GM12878 (cell line): ENCODE data around the gene ANKRD13B. TPM values are rescaled to one million over a fixed set of nuclear protein-coding genes. Genes with fewer than 3 reads are reported as not detected.

Experiments
- ATAC-seq: fragments of 200-7000 bp; cut with Tn5 transposase; 3 replicates; pipeline ENCODE4 v1.9.1; 2020; ENCODE audit warnings: mild to moderate bottlenecking, moderate library complexity
- BruUV-seq: library from RNA; stranded (reverse); fragments of 400-500 nt; replicated peaks from 2 replicates; lab custom pipeline; 2021; lab: Mats Ljungman, UMichigan
- CTCF ChIA-PET: fragments of 300-600 bp; sonication (Branson Sonifier 250); formaldehyde crosslinking; extraction: SDS; loops from one replicate; lab custom pipeline; 2021; ENCODE audit warnings: inconsistent platforms; lab: Yijun Ruan, JAX
- POLR2A ChIA-PET: fragments of 350-600 bp; formaldehyde crosslinking; extraction: SDS; loops from one replicate; lab custom pipeline; 2021; ENCODE audit warnings: inconsistent platforms; lab: Charles Lee
- RAD21 ChIA-PET: fragments of 300-600 bp; sonication (Branson Sonifier 250); formaldehyde crosslinking; loops from one replicate; lab custom pipeline; 2023; ENCODE audit warnings: antibody characterized with exemption; ENCODE audit not compliant: unreplicated experiment; lab: Charles Lee
- SMC1A ChIA-PET: fragments of 300-600 bp; sonication (Branson Sonifier 250); formaldehyde crosslinking; loops from one replicate; lab custom pipeline; 2023; ENCODE audit not compliant: unreplicated experiment, uncharacterized antibody; lab: Charles Lee
- DNase-seq: peaks from one replicate; pipeline ENCODE4 v3.0.0-alpha.2; 2011; ENCODE audit warnings: low read depth, low spot score
- FAIRE-seq: peaks from 3 replicates; lab custom pipeline; 2011; peaks lifted over from hg19 to GRCh38; lab: Jason Lieb, UNC
- H2AFZ ChIP-seq: 2 replicates; pipeline ENCODE4 v1.6.0; 2011; ENCODE audit warnings: low read depth, low read length, control low read depth; ENCODE audit not compliant: control insufficient read depth
- H3K27ac ChIP-seq: 2 replicates; pipeline ENCODE4 v1.5.1; 2011; ENCODE audit warnings: control low read depth; ENCODE audit not compliant: control insufficient read depth, insufficient read depth
- H3K27me3 ChIP-seq, 2 experiments: replicated peaks in 1 of 2; 2 replicates each; pipeline versions ENCODE4 v1.6.0 to v1.6.1; 2011; ENCODE audit warnings: low read length in 1 of 2; ENCODE audit not compliant: control insufficient read depth in 2 of 2, insufficient read depth in 2 of 2
- H3K36me3 ChIP-seq, 2 experiments: 2 replicates each; pipeline ENCODE4 v1.5.1; 2011; ENCODE audit warnings: low read length in 1 of 2; ENCODE audit not compliant: control insufficient read depth in 2 of 2, insufficient read depth in 2 of 2
- H3K4me1 ChIP-seq: 2 replicates; pipeline ENCODE4 v1.6.1; 2011; ENCODE audit warnings: mild to moderate bottlenecking, low read length, moderate library complexity, mixed read lengths; ENCODE audit not compliant: control insufficient read depth, insufficient read depth
- H3K4me2 ChIP-seq: 2 replicates; pipeline ENCODE4 v1.6.0; 2011; ENCODE audit warnings: control low read depth; ENCODE audit not compliant: control insufficient read depth, insufficient read depth
- H3K4me3 ChIP-seq: fragments of 200-600 bp; sonication (generic); 2 replicates; pipeline ENCODE4 v1.5.1; 2016
- H3K79me2 ChIP-seq: 2 replicates; pipeline ENCODE4 v1.6.0; 2011; ENCODE audit warnings: low read length; ENCODE audit not compliant: control insufficient read depth, insufficient read depth
- H3K9ac ChIP-seq: 2 replicates; pipeline ENCODE4 v1.8.0; 2011; ENCODE audit warnings: low read length, control low read depth, mixed read lengths; ENCODE audit not compliant: control insufficient read depth, insufficient read depth
- H3K9me3 ChIP-seq: replicated peaks from 3 replicates; pipeline ENCODE4 v1.5.1; 2011; ENCODE audit warnings: mild to moderate bottlenecking, low read length; ENCODE audit not compliant: control insufficient read depth, insufficient read depth
- H4K20me1 ChIP-seq: 2 replicates; pipeline ENCODE4 v1.6.0; 2011; ENCODE audit not compliant: control insufficient read depth, insufficient read depth
- CHD1 ChIP-seq: IDR thresholded peaks from 2 replicates; pipeline ENCODE4 v1.6.1; 2012; ENCODE audit warnings: low read depth, low read length, improper control_type of control experiment
- E2F4 ChIP-seq: IDR thresholded peaks from 2 replicates; pipeline ENCODE4 v1.6.1; 2012; ENCODE audit warnings: low read depth, low read length, improper control_type of control experiment
- EED ChIP-seq: sonication (generic); IDR thresholded peaks from 2 replicates; pipeline ENCODE4 v1.6.1; 2016; ENCODE audit warnings: antibody characterized with exemption, low read depth
- EP300 ChIP-seq, 2 experiments: fragments of 150-350 bp in 1 of 2; IDR thresholded peaks; 2 replicates each; pipeline ENCODE4 v1.6.1; 2011 to 2012; ENCODE audit warnings: low read depth in 2 of 2, low read length in 2 of 2, borderline replicate concordance in 1 of 2, improper control_type of control experiment in 1 of 2, inconsistent platforms in 1 of 2; ENCODE audit not compliant: control insufficient read depth in 1 of 2
- FOXM1 ChIP-seq: IDR thresholded peaks from 2 replicates; pipeline ENCODE4 v1.6.1; 2012; ENCODE audit warnings: low read depth, mild to moderate bottlenecking, inconsistent platforms, low read length, moderate library complexity
- HSF1 ChIP-seq: fragments of 150-350 bp; IDR thresholded peaks from 2 replicates; pipeline ENCODE4 v1.6.1; 2014; ENCODE audit warnings: mild to moderate bottlenecking, low read depth, low read length
- MXI1 ChIP-seq: fragments of 150-350 bp; IDR thresholded peaks from 2 replicates; pipeline ENCODE4 v1.6.1; 2011; ENCODE audit warnings: low read depth, mild to moderate bottlenecking, inconsistent platforms, low read length, improper control_type of control experiment
- MYB ChIP-seq: fragments of 150-350 bp; IDR thresholded peaks from 2 replicates; pipeline ENCODE4 v1.6.1; 2014; ENCODE audit warnings: mild to moderate bottlenecking, low read depth, low read length, borderline replicate concordance
- PML ChIP-seq: IDR thresholded peaks from 2 replicates; pipeline ENCODE4 v1.6.1; 2012; ENCODE audit warnings: low read length, inconsistent platforms
- RAD51 ChIP-seq: fragments of 450-650 bp; IDR thresholded peaks from 2 replicates; pipeline ENCODE4 v1.6.1; 2016; ENCODE audit warnings: moderate library complexity, mild to moderate bottlenecking, inconsistent platforms
- RCOR1 ChIP-seq: conservative IDR thresholded peaks from 2 replicates; pipeline ENCODE4 v1.6.1; 2012; ENCODE audit warnings: low read depth, low read length, improper control_type of control experiment
- STAT1 ChIP-seq: fragments of 450-650 bp; conservative IDR thresholded peaks from 2 replicates; pipeline ENCODE4 v1.6.1; 2014; ENCODE audit warnings: antibody characterized with exemption, mild to moderate bottlenecking
- TCF12 ChIP-seq: IDR thresholded peaks from 2 replicates; pipeline ENCODE4 v1.6.1; 2011; ENCODE audit warnings: low read depth, mild to moderate bottlenecking, low read length
- ZBTB33 ChIP-seq: fragments of 450-650 bp; IDR thresholded peaks from 2 replicates; pipeline ENCODE4 v1.6.1; 2017; ENCODE audit warnings: mild to moderate bottlenecking
- ZZZ3 ChIP-seq: IDR thresholded peaks from 2 replicates; pipeline ENCODE4 v1.6.1; 2011; ENCODE audit warnings: low read depth; ENCODE audit not compliant: control insufficient read depth, insufficient read length
- WGBS: methylation state at CpG from one replicate; pipeline ENCODE4 v1.1.6; 2016; ENCODE audit warnings: low lambda C conversion rate; ENCODE audit not compliant: insufficient replicate concordance, insufficient coverage; ENCODE audit errors: missing lambda C conversion rate; 5-methylcytosine and 5-hydroxymethylcytosine counted together
- in situ Hi-C: fragments of 300-500 bp; cut with MboI; formaldehyde crosslinking; loops from 9 replicates; pipeline ENCODE4 v1.14.3; 2018; ENCODE audit warnings: mixed read lengths
- intact Hi-C: fragments of 100-400 bp; cut with micrococcal nuclease; formaldehyde crosslinking; loops from one replicate; pipeline ENCODE4 v1.14.2; 2022; ENCODE audit not compliant: unreplicated experiment
- polyA plus RNA-seq, 11 experiments: library from polyadenylated mRNA; depleted of rRNA in 4 of 11; unstranded in 6 of 11; stranded (reverse) in 5 of 11; fragments of >200 nt; fragmentation: Nextera tagmentation in 4 of 11; fragmentation: Illumina TruSeq in 1 of 11; extraction: Ambion mirVana in 4 of 11; extraction: Trizol in 1 of 11; gene quantifications; 1 replicate in 1 of 11; 2 replicates in 10 of 11; pipeline versions ENCODE4 v1.2.1 to v1.2.3, GENCODE V29; 2011 to 2016; ENCODE audit warnings: inconsistent platforms in 2 of 11, missing spikeins in 2 of 11, low read depth in 1 of 11
- total RNA-seq, 4 experiments: library from RNA; depleted of rRNA in 3 of 4; stranded (reverse); fragments of >200 nt in 3 of 4; fragmentation: Illumina TruSeq in 1 of 4; extraction: Trizol in 1 of 4; gene quantifications; 2 replicates each; pipeline versions ENCODE4 v1.2.1 to v1.2.3, GENCODE V29; 2013 to 2021

The ANKRD13B gene
- total and polyA plus RNA-seq, 10 of the 15 experiments (the other 5 are each of a cell fraction or from before 2014, with no cell fraction given): 0.18 to 15.0 (median 2.8) TPM

GRCh38 chr17:29645515-29646051 is 52.7 kb downstream of the ANKRD13B start:
- Histone ChIP-seq H3K27me3 (no peaks in the 10 kb centered on the region), H3K9me3 (no peaks in the 10 kb centered on the region), H4K20me1 (no peaks in the 10 kb centered on the region), H3K4me3 (no peak overlapping the region), H3K4me1 (no peaks in the 10 kb centered on the region; the same call in 1 of the 2 replicates), H3K9ac (no peak overlapping the region), H3K79me2 (no peaks in the 10 kb centered on the region), H2AFZ (no peak overlapping the region), H3K4me2 (no peak overlapping the region), H3K36me3 (peaks cover 0 to 24% of the 10 kb centered on the region in 2 experiments), H3K27ac (no peak overlapping the region)
- no peak for ATAC-seq
- ChIA-PET RAD21 (interaction anchor here (0.7 to 8.9 kb wide), 2 partner anchors 28 to 133 kb away, joined by 3 to 133 read pairs; no protein-coding TSS in a partner anchor), CTCF (interaction anchor here (1.0 to 3.6 kb wide), 2 partner anchors 134 to 376 kb away, joined by 3 to 9 read pairs; no protein-coding TSS in a partner anchor), SMC1A (interaction anchor here (9.0 kb wide), 1 partner anchor 132 kb away, joined by 94 read pairs; no protein-coding TSS in a partner anchor), POLR2A (interaction anchor here (1.0 kb wide), 1 partner anchor 134 kb away, joined by 7 read pairs; no protein-coding TSS in a partner anchor)
- 97% methylated on average over 5 of the region's 5 CpGs for WGBS
- TF ChIP-seq EP300 (IDR thresholded peaks at IDR 0.05; ENCODE audit: borderline replicate concordance in 1 of 2, control insufficient read depth in 1 of 2, low read depth in 2 of 2, low read length in 2 of 2): no peak
- no peak for TF ChIP-seq HSF1
- no peak for TF ChIP-seq RCOR1
- TF ChIP-seq STAT1: no peak
- TF ChIP-seq ZZZ3: no peak
- no peak for TF ChIP-seq PML
- TF ChIP-seq CHD1: no peak
- no peak for TF ChIP-seq ZBTB33
- TF ChIP-seq MXI1: no peak
- no peak for TF ChIP-seq RAD51
- no peak for TF ChIP-seq E2F4
- TF ChIP-seq TCF12: no peak
- no peak for TF ChIP-seq MYB
- no peak for TF ChIP-seq FOXM1
- TF ChIP-seq EED: no peak
- BruUV-seq: TSS peak; percentile 11
- in situ Hi-C loops (no loop called here), intact Hi-C loops (no loop called here)
- no peak for FAIRE-seq
- no peak for DNase-seq
